ENCODE measurements around the gene MBNL2. TPM values are rescaled to one million over a fixed set of nuclear protein-coding genes. Genes with fewer than 3 reads are reported as not detected.

The MBNL2 gene
- total RNA-seq, 1 donor from 2014 or later, result 28.1 TPM

DNA sequence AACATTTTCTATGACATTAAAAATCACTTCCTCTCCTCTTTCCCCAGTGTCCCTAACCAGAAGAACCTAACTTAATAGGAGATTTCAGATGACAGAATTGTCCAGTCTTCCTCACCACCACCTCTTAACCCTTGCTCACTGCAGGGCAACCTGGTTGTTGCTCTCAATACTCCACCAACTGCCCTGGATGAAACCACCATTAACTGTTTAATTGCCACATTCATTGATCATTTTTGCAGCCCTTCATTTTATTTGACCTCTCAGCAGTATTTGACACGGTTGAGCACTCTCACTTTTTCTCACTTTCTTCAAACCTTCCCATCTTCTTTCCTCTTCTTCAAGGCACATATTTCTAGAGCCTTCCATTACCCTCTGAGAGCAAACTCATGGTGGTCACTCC, 84.0 kb downstream of the MBNL2 start:
- no peak for ATAC-seq

DNA sequence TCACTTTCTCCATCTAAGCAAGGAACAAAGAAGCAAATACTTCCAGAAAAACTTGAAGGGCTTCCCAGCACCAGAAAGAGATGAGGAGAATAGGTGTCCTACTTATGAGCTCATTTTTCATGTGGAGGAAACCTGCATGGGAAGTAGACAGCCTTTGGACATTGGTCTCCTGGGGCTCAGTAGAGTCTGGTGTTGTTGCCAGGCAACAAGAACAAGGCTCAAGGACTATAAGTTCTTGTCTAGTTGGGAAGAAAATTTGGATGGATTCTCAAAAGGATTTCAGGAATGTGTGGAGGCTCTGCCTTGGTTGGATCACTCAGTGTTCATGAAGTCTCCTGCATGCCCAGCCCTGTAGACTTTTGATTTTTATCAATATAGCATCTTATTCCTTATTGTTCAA, 84.5 kb downstream of the MBNL2 start:
- ATAC-seq, result no peak

DNA sequence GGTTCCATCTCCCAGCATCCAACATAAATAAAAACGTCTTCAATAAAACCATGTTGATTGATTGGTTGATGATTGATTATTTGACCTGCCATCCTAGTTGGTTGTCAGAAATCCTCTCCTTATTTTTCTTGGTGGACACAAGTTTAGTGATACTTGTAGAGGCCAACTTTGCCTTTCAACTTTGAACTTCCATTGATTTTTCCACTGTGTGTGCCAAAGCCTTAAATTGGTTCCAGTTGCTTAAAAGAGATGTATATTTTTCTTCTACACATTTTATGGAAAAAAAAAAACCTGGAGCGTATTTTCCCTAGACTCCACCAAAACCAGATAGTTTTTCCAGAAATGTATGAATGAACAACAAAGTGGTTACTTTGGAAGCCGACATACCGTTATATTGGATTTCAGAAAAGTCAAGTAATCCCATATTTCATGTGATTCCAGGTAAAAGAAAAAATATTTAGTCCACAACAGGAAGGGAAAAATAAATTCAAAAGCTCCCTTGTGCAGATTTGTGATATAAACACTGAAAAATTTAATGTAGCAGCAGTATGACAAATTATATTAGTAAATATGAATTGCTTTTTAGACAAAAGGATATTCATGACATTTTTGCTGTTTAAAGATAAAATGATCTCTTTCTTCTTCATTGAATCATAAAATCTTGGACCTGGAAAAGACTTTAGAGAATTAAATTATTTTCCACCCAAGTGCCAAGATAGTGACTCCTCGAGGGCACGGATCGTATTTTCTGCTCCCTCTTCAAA, 85.2 kb downstream of the MBNL2 start:
- no peak for ATAC-seq

DNA sequence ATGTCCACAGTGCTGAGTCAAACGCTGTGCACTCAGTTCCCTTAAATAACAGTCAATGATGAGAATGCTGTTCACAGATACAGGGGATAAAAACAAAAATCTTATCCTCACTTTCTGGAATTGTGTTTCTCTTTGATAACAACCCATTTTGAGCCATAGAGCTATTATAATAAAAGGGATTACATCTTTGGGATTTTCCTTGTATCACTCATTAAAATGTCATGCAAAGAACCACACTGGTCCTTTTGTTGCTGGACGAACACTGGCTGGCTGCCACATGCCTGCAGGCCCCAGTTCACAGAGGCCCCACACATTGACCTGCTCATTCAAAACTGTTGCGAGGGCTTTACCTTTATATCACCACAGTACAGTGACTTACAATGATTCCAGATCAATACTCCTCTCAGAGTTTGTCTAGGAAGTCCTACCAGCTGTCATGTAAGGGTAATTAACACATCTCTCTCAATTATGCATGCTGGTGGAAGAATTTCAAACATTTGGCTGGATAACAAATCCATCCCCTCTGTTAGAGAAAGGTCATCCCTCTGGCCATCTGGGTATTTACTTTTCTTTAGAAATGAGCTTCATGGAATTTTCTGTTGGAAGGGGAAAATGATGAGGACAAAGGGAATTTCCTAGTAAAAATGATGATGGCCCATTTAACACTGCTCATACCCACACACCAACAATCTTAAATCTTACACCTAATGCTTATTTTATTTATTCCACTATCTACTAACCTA, 85.9 kb downstream of the MBNL2 start:
- no peak for ATAC-seq

DNA sequence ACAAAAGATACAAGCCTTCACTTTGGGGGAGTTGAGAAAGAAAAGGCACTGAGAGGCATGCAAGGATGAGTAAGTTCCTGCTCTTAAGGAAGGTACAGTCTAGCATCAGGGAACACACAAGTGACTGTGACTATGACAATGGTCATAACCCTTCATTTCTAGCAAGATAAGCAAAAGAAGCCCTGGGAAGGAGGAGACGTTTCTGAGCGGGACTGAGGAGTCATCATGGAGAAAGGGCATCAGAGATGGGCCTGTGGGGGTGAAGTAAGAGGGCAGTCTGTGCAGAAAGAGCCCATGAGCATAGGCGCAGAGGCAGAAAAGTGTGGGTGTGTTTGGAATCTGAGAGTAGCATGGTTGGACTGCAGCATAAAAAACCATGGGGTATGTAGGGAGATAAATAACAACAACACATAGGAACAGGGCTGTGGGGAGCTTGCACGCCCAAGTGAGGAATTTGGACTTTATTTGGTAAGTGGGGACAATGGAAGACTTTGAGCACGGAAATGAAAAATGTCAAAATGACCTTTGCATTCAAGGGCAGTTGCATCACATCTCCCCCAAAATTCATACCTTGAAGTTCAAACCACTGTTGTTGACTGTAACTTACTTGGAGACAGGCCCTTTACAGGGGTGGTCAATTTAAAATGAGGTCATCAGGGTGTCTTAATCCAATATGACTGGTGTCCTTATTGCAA, 86.7 kb downstream of the MBNL2 start:
- no peak for ATAC-seq

DNA sequence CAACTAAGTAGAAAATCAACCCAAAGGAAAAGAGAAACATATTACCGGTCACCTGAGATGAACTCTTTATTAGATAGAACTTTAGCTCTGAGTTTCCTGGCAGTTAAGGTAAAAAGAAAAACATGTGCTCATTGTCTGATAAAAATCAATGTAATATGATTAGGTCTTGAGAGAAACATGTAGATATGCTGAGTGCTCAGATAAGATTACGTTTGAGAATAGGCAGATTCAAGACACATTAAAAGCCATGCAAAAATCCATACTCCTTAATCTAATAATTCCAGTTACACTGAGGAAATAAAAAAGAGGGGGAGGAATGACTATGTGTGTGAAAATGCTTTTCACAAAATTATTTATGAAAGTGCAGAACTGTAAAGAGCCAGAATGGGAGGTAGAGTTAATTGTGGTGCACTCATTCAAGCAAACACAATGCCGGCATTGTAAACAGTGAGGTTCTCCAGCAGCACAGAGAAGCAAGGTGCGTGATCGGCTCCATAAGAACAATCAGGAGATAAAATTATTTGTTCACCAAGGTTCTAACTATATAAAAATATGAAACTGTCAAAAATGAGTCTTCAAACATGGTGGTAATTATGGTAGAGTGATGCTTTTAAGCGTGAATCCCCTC, 88.8 kb downstream of the MBNL2 start:
- no peak for ATAC-seq

DNA sequence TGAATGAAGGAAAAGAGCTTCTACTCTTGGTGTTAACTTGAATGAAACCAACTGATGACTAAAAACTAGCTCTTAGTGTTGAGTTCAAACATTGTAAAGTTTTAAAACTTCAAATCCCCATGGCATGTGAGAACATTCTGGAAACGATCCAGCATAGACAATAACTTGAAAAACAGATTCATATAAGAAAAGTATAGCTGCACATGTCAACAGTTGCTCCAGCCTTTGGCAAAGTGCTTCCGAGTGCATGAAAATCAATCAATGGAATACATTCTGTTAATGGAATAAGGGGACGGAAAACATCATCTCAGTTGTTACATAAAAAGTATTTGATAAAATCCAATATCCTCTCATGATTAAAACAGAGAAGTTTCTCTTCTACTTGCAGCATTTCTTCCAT, 89.8 kb downstream of the MBNL2 start:
- ATAC-seq, result no peak

DNA sequence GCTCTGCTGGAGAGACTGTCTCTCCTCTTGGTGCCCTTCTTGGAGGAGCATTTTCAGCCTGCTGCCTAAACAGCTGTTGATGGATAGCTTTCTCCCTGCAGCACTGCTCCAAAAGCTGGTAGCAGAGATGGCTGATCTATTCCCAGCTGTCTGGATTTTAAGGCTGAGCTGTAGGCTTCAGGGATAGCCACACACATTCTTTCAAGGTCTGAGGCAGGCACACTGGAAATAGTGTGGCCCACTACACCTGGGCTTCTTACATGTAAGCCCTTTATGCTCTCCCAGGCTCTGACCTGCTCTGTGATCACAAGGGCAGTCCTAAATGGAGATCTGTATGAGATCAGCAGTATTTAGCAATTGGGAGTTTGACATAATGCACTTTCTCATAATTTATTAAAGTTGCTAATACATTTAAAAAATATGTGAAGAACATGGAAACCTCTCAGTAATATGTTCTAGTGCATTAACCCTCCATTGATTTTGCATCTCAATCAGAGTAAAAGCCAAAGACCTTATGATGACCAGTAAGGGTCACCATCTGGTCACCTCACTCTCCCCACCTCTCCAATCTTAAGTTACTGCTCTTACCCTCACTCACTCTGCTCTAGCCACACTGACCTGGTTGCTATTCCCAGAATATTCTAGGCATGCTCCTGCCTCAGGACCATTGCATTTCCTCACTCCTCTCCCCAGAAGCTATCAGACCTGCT, 91.6 kb downstream of the MBNL2 start:
- ATAC-seq, result no peak

DNA sequence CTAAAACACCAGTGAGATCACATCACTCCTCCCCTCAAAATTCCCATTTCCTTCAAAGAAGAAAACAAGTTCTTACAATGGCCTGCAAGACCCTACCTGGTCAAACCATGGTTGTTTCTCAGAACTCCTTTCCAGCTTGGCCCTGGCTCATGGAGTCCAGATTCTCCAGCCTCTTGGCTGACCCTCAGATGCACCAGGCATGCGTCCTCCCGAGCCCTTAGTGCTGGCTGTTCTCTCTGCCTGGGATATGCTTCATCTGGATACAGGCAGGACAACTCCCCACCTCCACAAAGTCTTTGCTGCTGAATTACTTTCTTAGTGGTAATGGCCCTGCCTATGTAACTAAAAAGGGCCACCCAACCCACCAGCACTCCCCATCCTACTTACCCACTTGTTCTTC, 94.3 kb downstream of the MBNL2 start:
- ATAC-seq, result no peak

DNA sequence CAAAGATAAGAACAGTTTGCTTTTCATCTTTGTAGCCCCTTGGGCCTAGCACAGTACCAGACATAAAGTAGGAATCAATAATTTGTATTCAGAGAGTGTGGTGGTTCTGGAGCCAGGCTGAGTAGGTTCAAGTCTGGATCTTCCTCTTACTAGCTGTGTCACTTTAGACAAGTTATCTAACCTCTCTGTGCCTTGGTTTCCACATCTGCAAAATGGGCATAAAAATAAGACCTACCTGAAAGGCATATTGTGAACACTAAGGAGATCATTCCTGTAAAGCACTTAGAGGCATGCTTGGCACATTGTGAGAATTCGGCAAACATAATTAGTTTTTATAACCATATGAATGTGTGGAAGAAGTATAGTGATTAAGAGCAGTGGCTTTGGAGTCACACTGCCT, 95.8 kb downstream of the MBNL2 start:
- ATAC-seq, result no peak

DNA sequence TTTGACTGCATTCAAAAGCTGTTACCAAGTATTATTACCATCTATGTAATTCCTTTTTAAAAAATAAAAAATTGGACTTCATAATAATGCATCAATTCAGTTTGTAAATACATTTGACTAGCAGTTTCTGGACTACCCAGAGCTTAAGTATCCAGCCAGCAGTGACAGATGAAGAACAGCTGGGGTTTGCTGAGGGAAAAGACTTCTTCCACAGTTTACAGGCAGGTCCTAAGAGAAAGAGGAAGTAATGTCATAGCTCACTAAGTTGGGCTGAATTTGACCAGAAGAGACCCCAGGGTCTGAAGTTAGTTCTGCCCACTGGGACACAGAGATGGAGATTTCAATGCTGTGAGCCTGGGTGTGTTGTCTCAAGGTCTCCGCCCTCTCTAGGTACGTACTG, 96.4 kb downstream of the MBNL2 start:
- ATAC-seq, result peak; percentile 12

DNA sequence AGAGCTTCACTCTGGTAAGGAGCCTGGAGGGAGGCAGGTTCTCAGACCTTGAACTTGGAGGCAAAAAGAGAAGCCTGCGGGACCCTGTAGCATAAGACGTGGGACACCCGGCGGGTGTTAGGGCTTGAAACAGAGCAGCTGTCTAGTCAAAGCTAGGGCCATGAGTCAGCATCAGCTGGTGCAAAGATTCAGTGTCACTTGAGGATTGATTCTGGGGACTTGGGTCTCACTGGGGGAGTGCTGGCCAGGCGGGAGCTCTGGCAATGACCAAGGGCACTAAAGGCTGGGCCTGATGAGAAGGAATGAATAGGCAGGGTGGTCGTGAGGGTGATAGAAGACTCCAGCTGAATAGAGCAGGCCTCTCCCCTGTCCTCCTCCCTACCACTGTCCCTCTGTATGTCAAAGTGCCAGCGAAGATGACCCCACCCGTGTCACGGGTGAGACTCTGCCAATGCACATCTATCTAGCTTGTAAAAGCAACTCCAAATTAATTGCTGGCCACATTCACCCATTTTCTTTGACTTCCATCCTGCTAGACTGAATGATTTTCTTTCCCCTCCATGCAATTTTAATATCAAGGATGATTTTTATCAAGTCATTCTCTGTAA, 97.1 kb downstream of the MBNL2 start:
- ATAC-seq, result peak; percentile 8

DNA sequence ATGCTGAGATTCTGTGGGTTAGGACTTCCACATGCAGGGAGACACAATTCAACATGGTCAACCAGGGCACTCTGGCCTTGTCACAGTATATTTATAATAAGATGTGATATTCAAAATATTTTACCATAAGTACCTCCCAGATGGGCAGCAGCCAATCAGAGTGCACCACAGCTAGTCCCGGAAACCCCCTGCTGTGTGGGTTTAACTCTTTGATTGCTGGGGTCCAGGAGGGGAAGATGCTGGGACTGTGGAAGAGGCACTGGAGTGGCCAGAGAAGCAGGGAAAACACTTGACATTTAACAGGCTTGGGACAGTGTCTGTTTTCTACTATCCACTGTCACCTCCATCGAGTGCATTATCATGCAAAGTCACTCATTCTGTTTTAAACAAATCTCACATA, 99.0 kb downstream of the MBNL2 start:
- ATAC-seq, result no peak

DNA sequence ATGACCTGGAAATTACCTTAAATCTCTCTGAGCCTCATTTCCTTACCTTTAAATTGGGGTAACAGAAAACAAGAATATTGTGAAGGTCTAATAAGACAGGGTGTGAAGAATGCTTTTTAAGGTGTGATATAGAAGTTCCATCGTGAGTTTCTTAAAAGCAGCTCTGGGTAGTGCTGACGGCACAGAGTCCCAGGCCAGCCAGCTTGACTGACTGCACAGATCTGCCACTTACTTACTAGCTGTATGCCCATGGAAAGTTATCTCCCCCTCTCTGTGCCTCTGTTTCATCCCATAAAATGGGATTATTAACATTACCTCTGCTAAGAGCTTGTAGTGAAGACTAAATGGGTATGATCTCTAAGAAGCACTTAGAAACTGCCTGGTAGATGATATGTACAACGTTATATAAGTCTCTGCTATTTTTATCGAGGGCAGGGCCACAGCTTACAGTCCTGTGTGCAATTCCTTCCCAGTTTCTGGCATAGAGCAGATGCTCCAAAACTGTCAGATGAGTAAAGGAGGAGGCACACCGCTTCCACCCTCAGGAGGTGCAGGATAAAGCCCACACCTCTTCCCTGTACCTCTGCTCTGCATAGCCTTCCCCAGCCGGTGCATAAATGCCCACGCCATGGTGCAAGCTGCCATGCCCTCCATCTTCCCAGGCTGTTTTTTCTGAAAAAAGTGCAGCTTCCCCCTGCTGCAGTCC, 99.6 kb downstream of the MBNL2 start:
- ATAC-seq, result no peak

DNA sequence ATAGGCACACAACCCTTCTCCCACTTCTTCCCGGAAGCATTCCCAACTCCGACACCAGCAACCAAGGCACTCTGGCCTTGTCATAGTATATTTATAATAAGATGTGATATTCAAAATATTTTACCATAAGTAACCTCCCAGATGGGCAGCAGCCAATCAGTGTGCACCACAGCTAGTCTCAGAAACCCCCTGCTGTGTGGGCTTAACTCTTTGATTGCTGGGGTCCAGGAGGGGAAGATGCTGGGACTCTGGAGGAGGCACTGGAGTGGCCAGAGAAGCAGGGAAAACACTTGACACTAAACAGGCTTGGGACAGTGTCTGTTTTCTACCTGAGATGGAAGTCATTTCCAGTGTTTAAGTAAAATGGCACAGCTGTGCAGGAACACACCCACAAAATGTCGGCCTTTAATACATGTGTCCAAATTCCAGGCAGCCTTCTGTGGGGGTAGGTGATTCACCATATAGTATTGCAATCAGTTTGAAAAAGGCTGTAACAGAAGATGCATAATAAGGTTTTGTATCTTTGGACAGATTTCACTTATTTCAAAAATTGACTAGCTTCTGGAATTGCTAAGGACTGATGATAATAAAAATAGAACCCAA, 100.7 kb downstream of the MBNL2 start:
- no peak for ATAC-seq

DNA sequence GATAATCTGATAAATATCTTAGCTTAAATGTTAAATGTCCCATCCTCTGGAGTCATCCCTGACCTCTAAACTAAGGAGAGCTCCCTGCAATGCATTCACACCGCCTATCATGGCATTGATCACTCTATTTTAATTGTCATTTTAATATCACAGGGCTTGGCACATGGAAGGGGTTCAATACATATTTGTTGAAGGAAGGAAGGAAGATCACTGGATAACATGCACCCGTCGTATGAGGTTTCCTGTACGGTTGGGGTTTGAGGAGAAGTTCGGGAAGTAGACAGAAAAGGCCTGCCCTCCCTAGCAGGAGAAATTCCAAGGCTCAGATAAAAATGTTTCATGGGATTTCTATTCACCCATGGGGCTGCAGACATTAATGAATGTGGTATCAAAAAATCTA, 102.0 kb downstream of the MBNL2 start:
- ATAC-seq, result no peak

DNA sequence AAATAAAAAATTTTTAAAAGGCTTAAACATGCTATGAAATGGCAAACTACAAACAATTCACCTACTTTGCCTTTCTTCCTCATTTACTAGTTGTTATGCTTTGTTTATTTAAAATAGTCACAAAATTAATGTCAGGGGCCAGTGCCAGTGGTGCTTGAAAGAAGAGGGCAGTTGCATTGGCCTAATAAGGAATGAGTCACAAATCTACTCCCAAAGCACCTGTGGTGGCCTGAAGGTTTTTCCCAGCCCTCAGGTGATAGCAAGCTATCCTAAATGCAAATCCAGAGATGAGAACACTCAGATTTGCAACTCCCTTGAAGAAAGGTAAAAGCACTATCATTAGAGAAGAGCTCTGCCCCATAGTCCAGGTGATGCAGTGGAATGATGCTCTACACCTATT, 103.6 kb downstream of the MBNL2 start:
- ATAC-seq, result no peak

DNA sequence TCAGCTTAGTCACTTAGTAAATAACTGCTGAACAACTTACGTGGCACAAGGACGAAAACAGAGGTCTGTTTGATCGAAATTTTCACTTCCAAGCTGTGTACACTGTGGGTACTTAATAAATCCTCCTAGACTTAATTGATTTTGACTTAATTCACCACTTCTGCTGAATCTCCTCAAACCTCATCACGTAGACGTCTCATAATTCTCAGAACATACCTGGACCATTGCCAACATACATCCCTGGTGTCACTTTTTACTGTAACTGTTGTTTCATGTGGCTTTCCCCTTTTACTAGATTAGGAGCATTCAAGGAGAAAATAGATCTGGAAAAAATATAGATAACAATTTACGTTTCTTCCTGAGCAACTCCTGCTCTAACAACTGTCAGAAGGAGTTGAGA, 105.0 kb downstream of the MBNL2 start:
- ATAC-seq, result no peak

DNA sequence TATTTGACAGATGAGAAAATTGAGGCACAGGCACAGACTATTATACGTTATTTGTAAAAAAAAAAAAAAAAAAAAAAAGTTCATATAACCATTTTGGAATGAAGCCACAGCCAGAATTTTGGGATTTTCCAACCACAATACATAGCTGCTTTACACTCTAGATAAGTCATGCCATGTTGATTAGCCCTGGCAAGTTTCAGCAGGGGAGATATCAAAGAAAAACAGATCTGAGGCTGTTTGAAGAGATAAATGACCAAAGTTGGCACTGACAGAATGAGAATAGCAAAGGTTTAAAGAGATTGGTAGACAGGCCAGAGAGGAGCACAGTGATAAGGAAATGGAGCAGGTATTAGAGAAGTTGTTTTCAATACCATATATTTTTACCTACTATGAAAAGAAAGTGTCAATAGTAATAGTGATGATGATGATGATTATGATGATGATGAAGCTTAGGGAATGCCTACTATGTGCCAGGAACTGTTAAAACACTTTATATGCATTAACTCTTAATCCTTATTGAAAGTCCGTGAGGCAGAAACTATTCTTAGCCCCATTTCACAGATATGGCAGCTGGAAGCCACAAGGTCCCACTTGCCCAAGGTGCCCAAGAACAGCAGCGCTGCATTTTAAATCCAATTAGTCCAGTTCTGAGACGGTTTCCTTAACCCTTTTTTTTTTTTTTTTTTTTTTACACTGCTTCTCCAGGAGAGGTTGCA, 105.5 kb downstream of the MBNL2 start:
- ATAC-seq, result no peak

DNA sequence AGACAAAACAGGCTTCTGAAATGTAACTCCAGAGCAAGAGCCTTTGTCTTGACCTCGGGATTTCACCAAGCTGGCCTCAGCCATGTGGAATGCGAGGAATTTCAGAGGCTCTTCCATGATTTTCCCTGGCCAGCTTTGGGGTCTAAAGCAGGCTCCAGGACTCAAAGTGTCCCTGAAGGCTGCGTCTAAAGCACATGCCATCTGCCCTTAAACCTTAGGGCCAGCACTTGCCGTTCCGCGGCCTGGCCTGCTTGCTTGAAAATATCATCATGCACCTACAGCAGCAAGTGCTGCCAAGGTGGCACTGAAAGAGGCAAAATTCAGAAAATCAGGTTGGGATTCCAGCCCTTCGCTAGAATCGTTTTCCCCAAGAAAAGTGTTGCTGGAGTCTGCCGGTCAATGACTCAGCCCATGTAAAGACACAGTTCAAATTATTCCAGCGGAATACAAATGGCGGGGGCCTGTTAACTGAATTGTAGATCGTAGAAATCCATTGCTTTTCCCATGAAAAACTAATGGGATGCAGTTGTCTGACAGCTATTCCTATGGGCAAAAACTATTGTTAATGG, 106.2 kb downstream of the MBNL2 start:
- ATAC-seq, result no peak

Data from esophagus mucosa (tissue), 1 donor.